SK-N-SH (cell line): Measurements from ENCODE around the gene CACUL1. TPM values are rescaled to one million over a fixed set of nuclear protein-coding genes. Genes with fewer than 3 reads are reported as not detected.

Experiments used
- CTCF ChIA-PET: fragments of 300-600, 350-600 bp; formaldehyde crosslinking; extraction: SDS; loops from one replicate; lab custom pipeline; 2021; lab: Yijun Ruan, JAX
- POLR2A ChIA-PET: fragments of 350-600 bp; sonication (Branson Sonifier 250); formaldehyde crosslinking; extraction: SDS; loops from one replicate; lab custom pipeline; 2020; ENCODE audit warnings: antibody characterized with exemption, inconsistent platforms; lab: Yijun Ruan, JAX
- DNase-seq: peaks from one replicate; pipeline ENCODE4 v3.0.0; 2012
- H2AFZ ChIP-seq: fragments of 200-600 bp; sonication (generic); 2 replicates; pipeline ENCODE4 v1.8.1; 2016; ENCODE audit warnings: antibody characterized with exemption, mild to moderate bottlenecking, low read depth
- H3F3A ChIP-seq: fragments of 200-600 bp; sonication (generic); replicated peaks from 2 replicates; pipeline ENCODE3; 2016; ENCODE audit warnings: antibody characterized with exemption, mild to moderate bottlenecking; ENCODE audit not compliant: insufficient read depth
- H3K27ac ChIP-seq, 2 experiments: fragments of 200-500 bp in 1 of 2; fragments of 200-600 bp in 1 of 2; sonication (Bioruptor generic) in 1 of 2; sonication (generic), shearing (Covaris generic) in 1 of 2; 2 replicates each; pipeline versions ENCODE4 v1.5.1 to v1.6.1; 2014 to 2016; ENCODE audit warnings: low read depth in 2 of 2, inconsistent platforms in 1 of 2, low read length in 1 of 2, mild to moderate bottlenecking in 1 of 2, mixed read lengths in 1 of 2
- H3K27me3 ChIP-seq: fragments of 200-600 bp; sonication (generic), shearing (Covaris generic); 2 replicates; pipeline ENCODE4 v1.6.1; 2016; ENCODE audit warnings: mixed run types; ENCODE audit not compliant: insufficient read depth
- H3K36me3 ChIP-seq, 2 experiments: fragments of 200-500 bp in 1 of 2; fragments of 200-600 bp in 1 of 2; sonication (Bioruptor generic) in 1 of 2; sonication (generic) in 1 of 2; replicated peaks in 1 of 2; 2 replicates each; pipeline versions ENCODE3 to v1.5.1; 2014 to 2016; ENCODE audit warnings: low read length in 1 of 2, mild to moderate bottlenecking in 1 of 2; ENCODE audit not compliant: insufficient read depth in 2 of 2, control insufficient read depth in 1 of 2
- H3K4me1 ChIP-seq, 2 experiments: fragments of 200-500 bp in 1 of 2; fragments of 200-600 bp in 1 of 2; sonication (Bioruptor generic) in 1 of 2; sonication (generic), shearing (Covaris generic) in 1 of 2; 2 replicates each; pipeline versions ENCODE4 v1.5.1 to v1.6.1; 2014 to 2016; ENCODE audit warnings: low read depth in 1 of 2, low read length in 1 of 2, mixed run types in 1 of 2; ENCODE audit not compliant: insufficient read depth in 2 of 2, control insufficient read depth in 1 of 2
- H3K4me2 ChIP-seq: fragments of 200-600 bp; sonication (generic), shearing (Covaris generic); 2 replicates; pipeline ENCODE4 v1.6.1; 2017; ENCODE audit warnings: mixed run types
- H3K4me3 ChIP-seq, 2 experiments: fragments of 200-500 bp in 1 of 2; fragments of 200-600 bp in 1 of 2; sonication (Bioruptor generic) in 1 of 2; sonication (generic), shearing (Covaris generic) in 1 of 2; 2 replicates each; pipeline versions ENCODE4 v1.5.1 to v1.8.1; 2014 to 2016; ENCODE audit warnings: low read depth in 2 of 2, inconsistent platforms in 1 of 2, low read length in 1 of 2, mild to moderate bottlenecking in 1 of 2, mixed read lengths in 1 of 2, moderate library complexity in 1 of 2
- H3K79me2 ChIP-seq: fragments of 200-600 bp; sonication (generic); 2 replicates; pipeline ENCODE4 v1.8.1; 2017; ENCODE audit warnings: mild to moderate bottlenecking; ENCODE audit not compliant: insufficient read depth
- H3K9ac ChIP-seq: fragments of 200-600 bp; sonication (generic); 2 replicates; pipeline ENCODE4 v1.6.1; 2017; ENCODE audit warnings: mixed run types
- H3K9me2 ChIP-seq: fragments of 200-600 bp; sonication (generic); 2 replicates; pipeline ENCODE4 v1.6.1; 2017; ENCODE audit warnings: mixed run types
- H3K9me3 ChIP-seq: fragments of 200-600 bp; sonication (generic); 2 replicates; pipeline ENCODE4 v1.6.1; 2017; ENCODE audit warnings: mixed run types, mild to moderate bottlenecking, moderate library complexity
- H4K20me1 ChIP-seq: fragments of 200-600 bp; sonication (generic); 2 replicates; pipeline ENCODE4 v1.6.1; 2017; ENCODE audit warnings: mild to moderate bottlenecking, mixed run types; ENCODE audit not compliant: insufficient read depth
- ELF1 ChIP-seq: IDR thresholded peaks from 2 replicates; pipeline ENCODE4 v1.4.0; 2012
- EZH2phosphoT487 ChIP-seq: fragments of 200-600 bp; sonication (generic); IDR thresholded peaks from 2 replicates; pipeline ENCODE4 v1.6.1; 2017; ENCODE audit warnings: low read depth, mixed run types, mild to moderate bottlenecking, antibody characterized with exemption, moderate library complexity, borderline replicate concordance
- FOXM1 ChIP-seq: IDR thresholded peaks from 2 replicates; pipeline ENCODE4 v1.4.0; 2012; ENCODE audit warnings: low read depth, mild to moderate bottlenecking
- GABPA ChIP-seq: IDR thresholded peaks from 2 replicates; pipeline ENCODE4 v1.4.0; 2012; ENCODE audit warnings: low read depth, mild to moderate bottlenecking
- GATA2 ChIP-seq: sonication (generic); formaldehyde crosslinking; IDR thresholded peaks from 2 replicates; pipeline ENCODE4 v1.5.0; 2020; ENCODE audit warnings: mild to moderate bottlenecking, missing genetic modification reagents
- JUND ChIP-seq: IDR thresholded peaks from 2 replicates; pipeline ENCODE4 v1.4.0; 2012
- MEF2A ChIP-seq: IDR thresholded peaks from 2 replicates; pipeline ENCODE4 v1.4.0; 2012; ENCODE audit warnings: low read depth, borderline replicate concordance
- NFIC ChIP-seq: IDR thresholded peaks from 2 replicates; pipeline ENCODE4 v1.4.0; 2012; ENCODE audit warnings: borderline replicate concordance
- POLR2AphosphoS5 ChIP-seq: IDR thresholded peaks from 2 replicates; pipeline ENCODE4 v1.6.1; 2012; ENCODE audit warnings: low read depth, low read length
- RAD21 ChIP-seq: IDR thresholded peaks from 2 replicates; pipeline ENCODE4 v1.6.1; 2012; ENCODE audit warnings: mild to moderate bottlenecking, low read length
- RCOR1 ChIP-seq: fragments of 150-350 bp; IDR thresholded peaks from 2 replicates; pipeline ENCODE4 v1.6.1; 2017; ENCODE audit warnings: antibody characterized with exemption, low read length
- RFX5 ChIP-seq: IDR thresholded peaks from 2 replicates; pipeline ENCODE4 v1.6.1; 2012; ENCODE audit warnings: mild to moderate bottlenecking, improper control_type of control experiment, low read length
- SIN3A ChIP-seq: IDR thresholded peaks from 2 replicates; pipeline ENCODE4 v1.6.1; 2012; ENCODE audit warnings: low read depth, mild to moderate bottlenecking, low read length, moderate library complexity, borderline replicate concordance
- SMC3 ChIP-seq: IDR thresholded peaks from 2 replicates; pipeline ENCODE4 v1.6.1; 2012; ENCODE audit warnings: low read depth, low read length, improper control_type of control experiment
- TEAD4 ChIP-seq: IDR thresholded peaks from 2 replicates; pipeline ENCODE4 v1.4.0; 2012; ENCODE audit warnings: mild to moderate bottlenecking, borderline replicate concordance; ENCODE audit not compliant: insufficient read depth
- WGBS: methylation state at CpG from one replicate; pipeline ENCODE4 v1.1.6; 2017; ENCODE audit warnings: low lambda C conversion rate; 5-methylcytosine and 5-hydroxymethylcytosine counted together
- polyA plus RNA-seq, 3 experiments: library from polyadenylated mRNA; depleted of rRNA; stranded (reverse); fragments of >200 nt; gene quantifications; 2 replicates each; pipeline ENCODE4 v1.2.3, GENCODE V29; 2012
- TF ChIP-seq, protein P1 (sequence below): IDR thresholded peaks from 2 replicates; pipeline ENCODE4 v1.6.1; 2012; ENCODE audit warnings: mild to moderate bottlenecking, low read depth, low read length, moderate library complexity
- TF ChIP-seq, protein P2 (sequence below): IDR thresholded peaks from 2 replicates; pipeline ENCODE4 v1.4.0; 2012; ENCODE audit warnings: low read depth, borderline replicate concordance
- TF ChIP-seq, protein P3 (sequence below): IDR thresholded peaks from 2 replicates; pipeline ENCODE4; 2012
- TF ChIP-seq, protein P4 (sequence below): fragments of 150-350 bp; IDR thresholded peaks from 2 replicates; pipeline ENCODE4 v1.6.1; 2017; ENCODE audit warnings: antibody characterized with exemption, low read length, low read depth, borderline replicate concordance
- TF ChIP-seq, protein P5 (sequence below): IDR thresholded peaks from 2 replicates; pipeline ENCODE4 v1.4.0; 2012; ENCODE audit warnings: low read depth

CACUL1 gene
- polyA plus RNA-seq, 1 of the 3 experiments (the other 2 are of a cell fraction): 2.6 TPM

DNA sequence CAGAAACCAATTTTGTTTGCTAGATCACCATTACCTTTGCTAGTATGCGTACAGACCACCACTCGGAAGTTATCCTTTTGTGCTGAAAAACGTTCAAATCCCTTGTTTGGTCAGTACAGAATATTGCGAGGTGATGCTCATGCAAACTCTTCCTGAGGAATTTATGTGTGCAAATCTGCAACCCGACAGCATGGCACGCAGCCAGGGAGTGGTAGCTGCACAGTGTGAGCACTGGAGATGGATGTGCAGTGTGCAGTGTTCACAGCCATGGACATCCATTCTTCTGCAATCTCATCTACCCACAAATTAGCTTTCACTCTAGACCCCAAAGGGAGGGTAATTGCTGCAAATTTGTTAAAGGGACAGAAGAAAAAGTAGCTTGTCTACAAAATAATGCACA, 72.2 kb downstream of the CACUL1 start:
- CTCF ChIA-PET: interaction anchor here (1.0 to 1.1 kb wide), 2 partner anchors 37 to 88 kb away, joined by 3 read pairs; no protein-coding TSS in a partner anchor
- no peak for DNase-seq

DNA sequence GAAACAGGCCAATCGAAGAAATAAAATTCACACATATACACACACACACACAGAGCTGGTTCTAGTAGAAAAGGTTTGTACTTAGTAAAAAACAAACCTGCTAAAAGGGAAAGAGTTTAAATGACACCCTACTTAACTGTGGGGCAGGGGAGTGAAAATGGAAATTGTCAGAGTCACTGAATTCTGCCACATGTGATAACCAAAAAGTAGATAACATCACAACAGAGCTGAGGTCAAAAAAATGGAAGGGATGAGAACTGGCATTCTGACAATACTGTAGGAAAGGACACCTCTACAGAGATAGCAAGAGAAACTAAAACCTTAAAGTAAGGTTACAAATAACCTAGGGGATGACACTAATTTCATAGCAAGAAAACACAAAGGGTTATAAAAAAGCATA, 74.6 kb downstream of the CACUL1 start:
- TF ChIP-seq RCOR1 (0 out of 2 replicates have a peak, but pooled peaks have one; percentile 13), TEAD4 (no peak), GABPA (no peak), RFX5 (no peak), NFIC (no peak), SMC3 (no peak), FOXM1 (no peak), GATA2 (CRISPR knock-in tag) (peak; percentile 42; the same call in 1 of the 2 replicates), SIN3A (no peak), MEF2A (no peak), ELF1 (no peak)
- TF ChIP-seq, protein P1, sequence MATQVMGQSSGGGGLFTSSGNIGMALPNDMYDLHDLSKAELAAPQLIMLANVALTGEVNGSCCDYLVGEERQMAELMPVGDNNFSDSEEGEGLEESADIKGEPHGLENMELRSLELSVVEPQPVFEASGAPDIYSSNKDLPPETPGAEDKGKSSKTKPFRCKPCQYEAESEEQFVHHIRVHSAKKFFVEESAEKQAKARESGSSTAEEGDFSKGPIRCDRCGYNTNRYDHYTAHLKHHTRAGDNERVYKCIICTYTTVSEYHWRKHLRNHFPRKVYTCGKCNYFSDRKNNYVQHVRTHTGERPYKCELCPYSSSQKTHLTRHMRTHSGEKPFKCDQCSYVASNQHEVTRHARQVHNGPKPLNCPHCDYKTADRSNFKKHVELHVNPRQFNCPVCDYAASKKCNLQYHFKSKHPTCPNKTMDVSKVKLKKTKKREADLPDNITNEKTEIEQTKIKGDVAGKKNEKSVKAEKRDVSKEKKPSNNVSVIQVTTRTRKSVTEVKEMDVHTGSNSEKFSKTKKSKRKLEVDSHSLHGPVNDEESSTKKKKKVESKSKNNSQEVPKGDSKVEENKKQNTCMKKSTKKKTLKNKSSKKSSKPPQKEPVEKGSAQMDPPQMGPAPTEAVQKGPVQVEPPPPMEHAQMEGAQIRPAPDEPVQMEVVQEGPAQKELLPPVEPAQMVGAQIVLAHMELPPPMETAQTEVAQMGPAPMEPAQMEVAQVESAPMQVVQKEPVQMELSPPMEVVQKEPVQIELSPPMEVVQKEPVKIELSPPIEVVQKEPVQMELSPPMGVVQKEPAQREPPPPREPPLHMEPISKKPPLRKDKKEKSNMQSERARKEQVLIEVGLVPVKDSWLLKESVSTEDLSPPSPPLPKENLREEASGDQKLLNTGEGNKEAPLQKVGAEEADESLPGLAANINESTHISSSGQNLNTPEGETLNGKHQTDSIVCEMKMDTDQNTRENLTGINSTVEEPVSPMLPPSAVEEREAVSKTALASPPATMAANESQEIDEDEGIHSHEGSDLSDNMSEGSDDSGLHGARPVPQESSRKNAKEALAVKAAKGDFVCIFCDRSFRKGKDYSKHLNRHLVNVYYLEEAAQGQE: no peak
- TF ChIP-seq, protein P2, sequence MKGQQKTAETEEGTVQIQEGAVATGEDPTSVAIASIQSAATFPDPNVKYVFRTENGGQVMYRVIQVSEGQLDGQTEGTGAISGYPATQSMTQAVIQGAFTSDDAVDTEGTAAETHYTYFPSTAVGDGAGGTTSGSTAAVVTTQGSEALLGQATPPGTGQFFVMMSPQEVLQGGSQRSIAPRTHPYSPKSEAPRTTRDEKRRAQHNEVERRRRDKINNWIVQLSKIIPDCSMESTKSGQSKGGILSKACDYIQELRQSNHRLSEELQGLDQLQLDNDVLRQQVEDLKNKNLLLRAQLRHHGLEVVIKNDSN: no peak
- TF ChIP-seq, protein P3, sequence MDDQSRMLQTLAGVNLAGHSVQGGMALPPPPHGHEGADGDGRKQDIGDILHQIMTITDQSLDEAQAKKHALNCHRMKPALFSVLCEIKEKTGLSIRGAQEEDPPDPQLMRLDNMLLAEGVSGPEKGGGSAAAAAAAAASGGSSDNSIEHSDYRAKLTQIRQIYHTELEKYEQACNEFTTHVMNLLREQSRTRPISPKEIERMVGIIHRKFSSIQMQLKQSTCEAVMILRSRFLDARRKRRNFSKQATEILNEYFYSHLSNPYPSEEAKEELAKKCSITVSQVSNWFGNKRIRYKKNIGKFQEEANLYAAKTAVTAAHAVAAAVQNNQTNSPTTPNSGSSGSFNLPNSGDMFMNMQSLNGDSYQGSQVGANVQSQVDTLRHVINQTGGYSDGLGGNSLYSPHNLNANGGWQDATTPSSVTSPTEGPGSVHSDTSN: no peak
- TF ChIP-seq, protein P4, sequence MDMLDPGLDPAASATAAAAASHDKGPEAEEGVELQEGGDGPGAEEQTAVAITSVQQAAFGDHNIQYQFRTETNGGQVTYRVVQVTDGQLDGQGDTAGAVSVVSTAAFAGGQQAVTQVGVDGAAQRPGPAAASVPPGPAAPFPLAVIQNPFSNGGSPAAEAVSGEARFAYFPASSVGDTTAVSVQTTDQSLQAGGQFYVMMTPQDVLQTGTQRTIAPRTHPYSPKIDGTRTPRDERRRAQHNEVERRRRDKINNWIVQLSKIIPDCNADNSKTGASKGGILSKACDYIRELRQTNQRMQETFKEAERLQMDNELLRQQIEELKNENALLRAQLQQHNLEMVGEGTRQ: no peak
- TF ChIP-seq, protein P5, sequence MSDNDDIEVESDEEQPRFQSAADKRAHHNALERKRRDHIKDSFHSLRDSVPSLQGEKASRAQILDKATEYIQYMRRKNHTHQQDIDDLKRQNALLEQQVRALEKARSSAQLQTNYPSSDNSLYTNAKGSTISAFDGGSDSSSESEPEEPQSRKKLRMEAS: no peak
- Histone ChIP-seq H3K4me1 (peaks cover 0 to 5% of the 10 kb centered on the region in 2 experiments; a peak in 2 of 4 replicates), H2AFZ (no peak overlapping the region), H3K9ac (no peak overlapping the region), H3K27ac (no peak overlapping the region), H3K4me3 (no peak overlapping the region), H3K9me3 (no peaks in the 10 kb centered on the region), H4K20me1 (no peaks in the 10 kb centered on the region), H3K79me2 (no peaks in the 10 kb centered on the region), H3K4me2 (no peak overlapping the region), H3K27me3 (no peaks in the 10 kb centered on the region), H3K9me2 (no peaks in the 10 kb centered on the region), H3K36me3 (peaks cover 21 to 42% of the 10 kb centered on the region in 2 experiments), H3F3A (no peaks in the 10 kb centered on the region)
- ChIA-PET CTCF (interaction anchor here (1.3 kb wide), 1 partner anchor 99 kb away, joined by 3 read pairs; no protein-coding TSS in a partner anchor), POLR2A (no interaction called here)
- DNase-seq: no peak
- WGBS: 94% methylated on average over 1 of the region's 1 CpG

More for the DNA sequence above, 72.2 kb downstream of the CACUL1 start:
- Histone ChIP-seq H3K79me2 (no peaks in the 10 kb centered on the region), H2AFZ (no peak overlapping the region), H3K4me3 (no peak overlapping the region), H3K27me3 (no peaks in the 10 kb centered on the region), H3K9ac (no peak overlapping the region), H3K4me2 (no peak overlapping the region), H3K36me3 (peaks cover 24 to 54% of the 10 kb centered on the region in 2 experiments), H3K27ac (no peak overlapping the region), H3F3A (no peaks in the 10 kb centered on the region), H3K9me2 (no peaks in the 10 kb centered on the region), H3K4me1 (peaks cover 0 to 10% of the 10 kb centered on the region in 2 experiments; a peak in 2 of 4 replicates), H3K9me3 (no peaks in the 10 kb centered on the region), H4K20me1 (no peaks in the 10 kb centered on the region)
- POLR2A ChIA-PET: no interaction called here
- 88% methylated on average over 6 of the region's 6 CpGs for WGBS
- no peak for TF ChIP-seq TEAD4
- no peak for TF ChIP-seq RCOR1
- no peak for TF ChIP-seq JUND
- no peak for TF ChIP-seq POLR2AphosphoS5
- no peak for TF ChIP-seq FOXM1
- no peak for TF ChIP-seq ELF1
- TF ChIP-seq SMC3: no peak
- TF ChIP-seq RAD21: no peak
- no peak for TF ChIP-seq EZH2phosphoT487
- TF ChIP-seq, protein P3: no peak
